Measurements from ENCODE around the gene MICU1.

- TF ChIP-seq CTCF (IDR thresholded peaks at IDR 0.05) (no peak), POLR2A (IDR thresholded peaks at IDR 0.05) (no peak)
Observed at GRCh38 chr10:72322030-72322279, 303.9 kb downstream of the MICU1 start.
